ENCODE data around the gene RNF121. TPM values are rescaled to one million over a fixed set of nuclear protein-coding genes. Genes with fewer than 3 reads are reported as not detected.

The RNF121 gene
- total and polyA plus RNA-seq, 9 donors = 17.4 to 32.2 (median 27.0) TPM

- DNase-seq = no peak
- Histone ChIP-seq H3K27me3 (no peaks in the 10 kb centered on the region), H3K4me1 (ENCODE audit: insufficient read depth) (no peaks in the 10 kb centered on the region), H3K36me3 (no peaks in the 10 kb centered on the region), H3K4me3 (no peak overlapping the region), H3K27ac (no peak overlapping the region), H3K9me3 (no peaks in the 10 kb centered on the region)
- intact Hi-C loops (cut with DNase I) = loop anchor here in 1 of 4 donors (10.0 kb wide), 1 partner anchor 163 kb away; the partner anchor contains the start of gene FOLR3
- TF ChIP-seq CTCF (IDR thresholded peaks at IDR 0.05) = no peak
- TF ChIP-seq POLR2A (IDR thresholded peaks at IDR 0.05) = no peak
- TF ChIP-seq EP300 (IDR thresholded peaks at IDR 0.05) = no peak
- WGBS, 3 donors = 95 to 98% (median 97%) methylated on average over 2 of the region's 2 CpGs
Observed at GRCh38 chr11:71971680-71972079, 42.8 kb downstream of the RNF121 start.

DNA sequence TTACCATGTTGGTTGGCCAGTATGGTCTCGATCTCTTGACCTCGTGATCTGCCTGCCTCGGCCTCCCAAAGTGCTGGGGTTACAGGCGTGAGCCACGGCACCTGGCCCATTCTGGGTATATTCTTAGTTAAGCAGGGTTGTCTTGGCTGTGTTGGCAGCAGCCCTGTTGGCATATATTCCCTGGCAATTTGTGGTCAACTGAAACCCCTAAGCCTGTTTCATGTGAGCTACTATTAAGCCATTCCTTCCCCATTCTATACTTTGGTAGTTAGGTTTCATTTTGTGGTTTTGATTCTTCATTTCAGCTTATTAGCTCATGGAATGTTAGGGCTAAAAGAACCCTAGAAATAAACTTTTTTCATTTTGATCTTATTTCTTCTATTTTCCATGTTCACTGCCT is 47.7 kb downstream of the RNF121 start:
- no peak for DNase-seq
- TF ChIP-seq CTCF (IDR thresholded peaks at IDR 0.05) (no peak), EP300 (IDR thresholded peaks at IDR 0.05) (no peak), POLR2A (IDR thresholded peaks at IDR 0.05) (no peak)
- WGBS, 3 donors = 86 to 93% (median 93%) methylated on average over 5 of the region's 5 CpGs
- Histone ChIP-seq H3K36me3 (no peaks in the 10 kb centered on the region), H3K4me3 (no peak overlapping the region), H3K4me1 (ENCODE audit: insufficient read depth) (no peaks in the 10 kb centered on the region), H3K27ac (no peak overlapping the region), H3K27me3 (no peaks in the 10 kb centered on the region), H3K9me3 (no peaks in the 10 kb centered on the region)
- intact Hi-C loops (cut with DNase I) = loop anchor here in 1 of 4 donors (10.0 kb wide), 1 partner anchor 158 kb away; the partner anchor contains the start of gene FOLR3

GRCh38 chr11:71977090-71977489 is 48.2 kb downstream of the RNF121 start:
- no peaks in the 10 kb centered on the region for H3K9me3 ChIP-seq
- no peak overlapping the region for H3K27ac ChIP-seq
- DNase-seq = no peak
- H3K27me3 ChIP-seq = no peaks in the 10 kb centered on the region
- no peak overlapping the region for H3K4me3 ChIP-seq
- intact Hi-C loops (cut with DNase I) = loop anchor here in 1 of 4 donors (10.0 kb wide), 1 partner anchor 158 kb away; the partner anchor contains the start of gene FOLR3
- H3K36me3 ChIP-seq = no peaks in the 10 kb centered on the region
- TF ChIP-seq EP300 (IDR thresholded peaks at IDR 0.05) (no peak), POLR2A (IDR thresholded peaks at IDR 0.05) (no peak), CTCF (IDR thresholded peaks at IDR 0.05) (no peak)
- H3K4me1 ChIP-seq (ENCODE audit: insufficient read depth) = no peaks in the 10 kb centered on the region
- WGBS, 3 donors = 59 to 83% (median 66%) methylated on average over 1 of the region's 1 CpG

GRCh38 chr11:71977743-71978418 is 49.0 kb downstream of the RNF121 start:
- WGBS, 3 donors = 49 to 61% (median 52%) methylated on average over 7 of the region's 7 CpGs
- H3K4me3 ChIP-seq = no peak overlapping the region
- no peaks in the 10 kb centered on the region for H3K9me3 ChIP-seq
- H3K36me3 ChIP-seq = no peaks in the 10 kb centered on the region
- intact Hi-C loops (cut with DNase I) = loop anchor here in 1 of 4 donors (10.0 kb wide), 1 partner anchor 157 kb away; the partner anchor contains the start of gene FOLR3
- TF ChIP-seq POLR2A (IDR thresholded peaks at IDR 0.05) (no peak), CTCF (IDR thresholded peaks at IDR 0.05) (peak in 2 of 3 donors; percentile 67 to 71)
- H3K27ac ChIP-seq = no peak overlapping the region
- peak in 3 of 5 donors; percentile 34 to 67 (median 55) for DNase-seq
- H3K27me3 ChIP-seq = no peaks in the 10 kb centered on the region
- H3K4me1 ChIP-seq (ENCODE audit: insufficient read depth) = no peaks in the 10 kb centered on the region

Data from ovary (tissue), 9 donors.